Hepatic stellate cell (primary cell): Measurements from ENCODE around the gene KRIT1.
"Not testable (repeated sequence)": the region's sequence is repeated elsewhere in the genome, so short reads cannot be mapped to it uniquely, and the experiment has no call there.

Source experiments
- DNase-seq: peaks from one replicate; pipeline ENCODE4 v3.0.0; 2011; ENCODE audit warnings: low spot score

Gene KRIT1

DNA sequence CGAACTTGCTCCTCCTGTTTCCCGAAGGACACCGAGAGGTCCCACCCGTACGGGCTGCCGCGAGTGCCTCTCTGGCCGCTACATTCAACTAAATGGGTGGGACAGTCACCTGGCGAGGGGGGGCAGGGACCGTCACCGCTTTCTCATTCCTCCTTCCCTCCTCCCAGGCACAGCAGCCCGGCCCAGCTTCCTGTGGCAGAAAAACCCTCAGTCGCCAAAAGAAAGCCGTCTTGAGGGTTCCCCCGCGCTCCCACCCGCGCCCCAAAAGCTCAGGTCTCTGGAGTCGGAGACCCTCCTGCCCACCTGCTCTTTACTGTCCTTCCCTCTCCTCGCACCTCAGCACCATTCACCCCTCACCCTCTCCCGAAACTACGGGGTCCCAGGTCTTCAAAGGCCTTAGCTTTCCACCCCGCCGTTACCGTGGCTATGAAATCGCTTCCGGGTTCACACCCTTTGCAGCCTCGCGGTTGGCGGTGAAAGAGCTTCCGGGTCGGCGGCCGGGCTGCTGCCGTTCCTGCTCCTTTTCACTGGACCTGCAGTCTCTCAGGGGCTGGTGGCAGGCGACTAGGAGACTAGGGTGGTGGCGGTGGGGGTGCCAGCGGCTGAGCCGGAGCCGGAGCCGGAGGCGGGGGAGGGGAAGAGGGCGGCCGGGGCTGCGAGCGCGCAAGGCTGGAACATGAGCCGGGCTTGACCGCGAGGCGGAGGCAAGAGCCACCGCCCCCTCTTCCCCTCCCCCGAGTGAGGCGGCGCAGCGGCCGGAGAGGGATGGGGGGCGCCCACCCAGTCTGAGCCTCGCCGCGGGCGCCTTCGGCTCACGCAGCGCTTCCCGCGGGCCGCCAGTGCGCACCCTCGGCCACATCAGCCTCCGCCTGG lies at the start of gene KRIT1, which contains the start of gene ANKIB1:
Gene KRIT1 (minus strand): TSS at position 428 of the 873 bp plus-strand sequence. CDS start 3,779 bp downstream, outside the sequence.
Gene ANKIB1 (plus strand): TSS at position 488 of the 873 bp plus-strand sequence. CDS start 49,005 bp downstream, outside the sequence.
- DNase-seq: peak; percentile 85

GRCh38 chr7:92295391-92295790 lies 49.7 kb upstream of the KRIT1 start:
- DNase-seq: no peak

GRCh38 chr7:92293896-92294590 lies 48.3 kb upstream of the KRIT1 start:
- no peak for DNase-seq

- no peak for DNase-seq
Measured at GRCh38 chr7:92292981-92293380, 47.3 kb upstream of the KRIT1 start.

- no peak for DNase-seq
Measured at GRCh38 chr7:92289321-92289720, 43.6 kb upstream of the KRIT1 start.

DNA sequence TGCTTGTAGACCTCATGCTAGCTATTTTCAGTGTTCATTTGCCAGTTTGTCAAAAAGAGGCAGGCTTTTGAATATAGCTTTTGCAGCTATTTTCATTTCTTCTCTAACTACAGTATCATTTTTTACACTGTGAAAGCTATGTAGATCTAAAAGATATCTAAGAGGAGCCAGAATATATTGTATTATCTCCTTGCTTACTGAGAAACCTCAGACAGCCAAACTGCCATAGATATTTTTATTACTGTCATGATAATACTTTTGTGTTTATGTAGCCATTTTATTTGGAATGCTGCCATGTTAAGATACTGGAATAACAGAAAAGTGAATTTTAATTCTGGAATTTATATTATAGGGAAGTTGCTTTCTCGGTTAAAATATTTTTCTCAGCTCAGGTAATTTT lies 37.2 kb upstream of the KRIT1 start:
- no peak for DNase-seq

GRCh38 chr7:92282221-92282814 lies 36.6 kb upstream of the KRIT1 start:
- DNase-seq: no peak

- no peak for DNase-seq
Measured at GRCh38 chr7:92281031-92281430, 35.3 kb upstream of the KRIT1 start.

DNA sequence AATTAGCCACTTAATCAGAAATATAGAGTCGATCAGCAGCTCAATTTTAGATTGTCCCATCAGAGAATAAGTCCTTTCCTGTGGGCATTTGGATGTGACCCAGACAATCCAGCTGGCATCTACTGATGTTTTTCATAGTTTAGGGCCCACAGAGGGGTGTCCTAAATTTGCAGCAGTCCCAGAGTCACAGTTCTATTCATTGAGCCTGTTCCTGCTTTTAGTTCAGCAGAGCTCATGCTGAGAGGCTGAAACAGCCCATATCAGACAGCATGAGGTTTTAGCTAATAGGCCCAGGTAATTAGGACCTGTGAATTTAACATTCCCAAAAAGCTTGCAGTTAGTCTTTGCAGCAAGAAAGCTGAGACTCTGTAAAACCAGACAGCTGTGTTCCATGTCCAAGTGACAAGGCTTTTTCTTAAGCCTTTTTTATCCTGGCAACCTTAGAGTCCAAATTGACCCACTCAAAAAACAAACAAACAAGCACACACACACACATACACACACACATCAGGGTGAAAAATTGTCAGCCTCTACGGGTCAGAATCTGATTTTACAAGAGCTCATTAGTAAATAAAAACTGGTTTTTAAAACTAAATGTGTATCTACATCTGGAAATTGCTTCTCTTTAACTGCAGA lies 33.8 kb upstream of the KRIT1 start:
- DNase-seq: no peak

DNA sequence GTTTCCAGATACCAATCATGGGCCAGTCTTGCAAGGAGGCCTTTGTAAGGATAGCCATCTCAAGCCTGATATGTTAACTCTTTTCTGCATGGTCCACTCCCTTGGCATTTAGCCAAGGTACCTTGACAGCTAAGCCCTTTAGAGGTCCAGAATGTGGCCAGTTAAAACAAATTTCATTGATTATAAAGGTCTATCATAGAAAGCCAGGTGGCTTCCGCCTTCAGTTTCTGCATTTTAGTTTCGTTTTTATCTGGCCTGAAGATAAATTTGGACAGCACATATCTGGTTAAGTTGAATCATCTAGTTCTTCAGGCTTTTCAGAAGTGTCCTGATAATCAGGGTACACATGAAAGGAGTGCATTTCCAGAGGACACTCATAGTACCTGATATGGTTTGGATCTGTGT lies 30.7 kb upstream of the KRIT1 start:
- no peak for DNase-seq

GRCh38 chr7:92275327-92275726 lies 29.6 kb upstream of the KRIT1 start:
- no peak for DNase-seq

GRCh38 chr7:92268921-92269320 lies 23.2 kb upstream of the KRIT1 start:
- DNase-seq: no peak

- DNase-seq: no peak
Measured at GRCh38 chr7:92266415-92267241, 20.9 kb upstream of the KRIT1 start.

- no peak for DNase-seq
Measured at GRCh38 chr7:92260248-92260781, 14.6 kb upstream of the KRIT1 start.

DNA sequence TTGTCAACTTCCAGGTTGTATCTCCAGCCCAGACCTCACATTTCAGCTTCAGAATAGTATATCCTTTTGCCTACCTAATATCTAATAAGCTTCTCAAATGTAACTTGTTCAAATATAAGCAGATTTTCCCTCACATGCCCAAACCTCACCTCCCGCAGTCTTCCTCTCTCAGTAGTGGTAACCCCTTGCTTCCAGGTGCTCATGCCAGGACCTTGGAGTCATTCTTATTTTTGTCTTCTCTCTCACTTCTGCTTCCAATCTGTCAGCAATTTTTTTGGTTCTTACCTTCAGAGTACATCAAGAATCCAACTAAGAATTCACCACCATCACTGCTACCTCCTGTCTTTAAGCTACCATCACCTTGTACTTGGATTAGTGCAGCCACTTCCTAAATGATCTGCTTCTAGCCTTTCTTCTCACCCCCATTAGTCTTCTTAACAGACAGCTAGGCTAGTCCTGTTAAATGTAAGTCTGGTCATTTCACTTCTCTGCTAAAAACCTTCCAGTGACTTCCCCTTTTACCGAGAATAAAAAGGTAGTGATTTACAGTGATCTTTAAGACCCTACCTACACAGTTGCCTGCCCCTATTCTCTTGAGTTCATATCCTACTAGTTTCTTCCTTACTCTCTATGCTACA lies 14.0 kb upstream of the KRIT1 start:
- DNase-seq: no peak

- no peak for DNase-seq
Measured at GRCh38 chr7:92259062-92259461, 13.3 kb upstream of the KRIT1 start.

- DNase-seq: peak; percentile 75
Measured at GRCh38 chr7:92255308-92255707, 9.6 kb upstream of the KRIT1 start.

- not testable (repeated sequence) for DNase-seq
Measured at GRCh38 chr7:92254800-92255199, 9.1 kb upstream of the KRIT1 start.

GRCh38 chr7:92253251-92253650 lies 7.5 kb upstream of the KRIT1 start:
- DNase-seq: no peak

DNA sequence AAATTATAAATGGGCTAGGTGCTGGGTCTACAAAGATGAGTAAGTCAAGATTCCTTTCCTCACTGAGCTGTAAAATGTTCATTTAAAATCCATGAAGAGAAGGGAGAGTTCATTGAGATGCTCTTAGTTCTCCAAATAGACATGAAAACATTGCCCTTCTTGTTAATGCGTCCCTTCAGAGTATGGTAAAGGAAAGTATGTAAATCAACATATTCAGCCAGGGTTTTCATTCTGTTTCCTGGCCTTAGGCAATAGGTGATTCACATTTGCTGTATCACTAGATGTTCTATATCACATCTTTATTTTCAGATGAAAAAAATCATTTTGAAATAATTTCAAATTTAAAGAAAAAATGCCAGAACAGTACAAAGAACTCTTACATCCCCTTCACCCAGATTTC lies 5.5 kb upstream of the KRIT1 start:
- no peak for DNase-seq

- no peak for DNase-seq
Measured at GRCh38 chr7:92250603-92251002, 4.9 kb upstream of the KRIT1 start.
